Calu3 (cell line): ENCODE measurements around the gene ATP8A2. TPM values are rescaled to one million over a fixed set of nuclear protein-coding genes. Genes with fewer than 3 reads are reported as not detected.

ENCODE experiments used
- BruUV-seq: library from RNA; stranded (reverse); fragments of 400-500 nt; replicated peaks from 2 replicates; lab custom pipeline; 2021; lab: Mats Ljungman, UMichigan
- CTCF ChIA-PET: fragments of 300-600 bp; sonication (Branson Sonifier 250); formaldehyde crosslinking; loops from one replicate; lab custom pipeline; 2022; ENCODE audit warnings: antibody characterized with exemption; lab: Charles Lee
- DNase-seq: peaks from one replicate; pipeline ENCODE4 v3.0.0; 2022
- H3K27ac Mint-ChIP-seq: one replicate; pipeline ENCODE4 v1.8.0; 2022; ENCODE audit warnings: mixed read lengths; ENCODE audit not compliant: unreplicated experiment
- H3K27me3 Mint-ChIP-seq: one replicate; pipeline ENCODE4 v1.8.0; 2022; ENCODE audit warnings: mixed read lengths; ENCODE audit not compliant: unreplicated experiment
- H3K36me3 Mint-ChIP-seq: one replicate; pipeline ENCODE4 v1.8.0; 2022; ENCODE audit warnings: mild to moderate bottlenecking, moderate library complexity, mixed read lengths; ENCODE audit not compliant: insufficient read depth, unreplicated experiment
- H3K4me1 Mint-ChIP-seq: one replicate; pipeline ENCODE4 v1.8.0; 2022; ENCODE audit warnings: mild to moderate bottlenecking, low read depth, mixed read lengths; ENCODE audit not compliant: unreplicated experiment
- H3K4me3 Mint-ChIP-seq: one replicate; pipeline ENCODE4 v1.8.0; 2022; ENCODE audit warnings: mild to moderate bottlenecking, low read depth, moderate library complexity, mixed read lengths; ENCODE audit not compliant: unreplicated experiment
- H3K9me3 Mint-ChIP-seq: one replicate; pipeline ENCODE4 v1.8.0; 2022; ENCODE audit warnings: low read depth, mixed read lengths; ENCODE audit not compliant: unreplicated experiment
- intact Hi-C: fragments of 100-400 bp; cut with micrococcal nuclease; formaldehyde crosslinking; loops from one replicate; pipeline ENCODE4 v1.10.0; 2022; ENCODE audit not compliant: unreplicated experiment
- total RNA-seq: library from RNA; stranded (reverse); gene quantifications from 2 replicates; pipeline ENCODE4 v1.2.3, GENCODE V29; 2022
- TF ChIP-seq, protein P1 (sequence below): fragments of 200-600 bp; IDR thresholded peaks from one replicate; pipeline ENCODE4 v1.8.0; 2022; ENCODE audit warnings: antibody characterized with exemption; ENCODE audit not compliant: unreplicated experiment

ATP8A2 gene
- total RNA-seq, 1 experiment from 2014 or later, result 0.05 TPM

DNA sequence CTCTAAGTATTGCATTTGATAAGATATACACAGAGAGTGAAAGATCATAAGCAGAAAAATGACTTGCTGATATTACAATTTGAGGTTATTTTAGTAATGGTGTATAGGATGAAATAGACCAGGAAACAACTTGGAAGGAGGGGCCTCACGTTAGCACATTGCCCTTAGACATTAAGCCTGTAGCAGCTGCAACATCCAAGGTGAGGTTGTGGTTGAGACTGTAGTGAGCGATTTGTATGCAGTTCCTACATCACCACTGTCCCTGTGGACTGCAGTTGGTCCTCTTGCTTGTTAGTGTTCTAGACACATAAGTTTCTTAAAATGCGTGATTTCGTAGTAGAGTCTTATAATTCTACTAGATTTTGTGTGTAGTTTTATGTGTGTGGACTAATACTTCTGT, 311.3 kb downstream of the ATP8A2 start:
- intact Hi-C loops, result no loop called here
- BruUV-seq, result no TSS peak
- H3K36me3 Mint-ChIP-seq, result no peaks in the 10 kb centered on the region
- peaks cover 2% of the 10 kb centered on the region for H3K9me3 Mint-ChIP-seq
- no peak for DNase-seq
- no peaks in the 10 kb centered on the region for H3K4me1 Mint-ChIP-seq
- TF ChIP-seq, protein P1, sequence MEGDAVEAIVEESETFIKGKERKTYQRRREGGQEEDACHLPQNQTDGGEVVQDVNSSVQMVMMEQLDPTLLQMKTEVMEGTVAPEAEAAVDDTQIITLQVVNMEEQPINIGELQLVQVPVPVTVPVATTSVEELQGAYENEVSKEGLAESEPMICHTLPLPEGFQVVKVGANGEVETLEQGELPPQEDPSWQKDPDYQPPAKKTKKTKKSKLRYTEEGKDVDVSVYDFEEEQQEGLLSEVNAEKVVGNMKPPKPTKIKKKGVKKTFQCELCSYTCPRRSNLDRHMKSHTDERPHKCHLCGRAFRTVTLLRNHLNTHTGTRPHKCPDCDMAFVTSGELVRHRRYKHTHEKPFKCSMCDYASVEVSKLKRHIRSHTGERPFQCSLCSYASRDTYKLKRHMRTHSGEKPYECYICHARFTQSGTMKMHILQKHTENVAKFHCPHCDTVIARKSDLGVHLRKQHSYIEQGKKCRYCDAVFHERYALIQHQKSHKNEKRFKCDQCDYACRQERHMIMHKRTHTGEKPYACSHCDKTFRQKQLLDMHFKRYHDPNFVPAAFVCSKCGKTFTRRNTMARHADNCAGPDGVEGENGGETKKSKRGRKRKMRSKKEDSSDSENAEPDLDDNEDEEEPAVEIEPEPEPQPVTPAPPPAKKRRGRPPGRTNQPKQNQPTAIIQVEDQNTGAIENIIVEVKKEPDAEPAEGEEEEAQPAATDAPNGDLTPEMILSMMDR, result no peak
- H3K27me3 Mint-ChIP-seq, result peaks cover 48% of the 10 kb centered on the region
- CTCF ChIA-PET, result no interaction called here
- no peak overlapping the region for H3K27ac Mint-ChIP-seq
- H3K4me3 Mint-ChIP-seq, result no peak overlapping the region

DNA sequence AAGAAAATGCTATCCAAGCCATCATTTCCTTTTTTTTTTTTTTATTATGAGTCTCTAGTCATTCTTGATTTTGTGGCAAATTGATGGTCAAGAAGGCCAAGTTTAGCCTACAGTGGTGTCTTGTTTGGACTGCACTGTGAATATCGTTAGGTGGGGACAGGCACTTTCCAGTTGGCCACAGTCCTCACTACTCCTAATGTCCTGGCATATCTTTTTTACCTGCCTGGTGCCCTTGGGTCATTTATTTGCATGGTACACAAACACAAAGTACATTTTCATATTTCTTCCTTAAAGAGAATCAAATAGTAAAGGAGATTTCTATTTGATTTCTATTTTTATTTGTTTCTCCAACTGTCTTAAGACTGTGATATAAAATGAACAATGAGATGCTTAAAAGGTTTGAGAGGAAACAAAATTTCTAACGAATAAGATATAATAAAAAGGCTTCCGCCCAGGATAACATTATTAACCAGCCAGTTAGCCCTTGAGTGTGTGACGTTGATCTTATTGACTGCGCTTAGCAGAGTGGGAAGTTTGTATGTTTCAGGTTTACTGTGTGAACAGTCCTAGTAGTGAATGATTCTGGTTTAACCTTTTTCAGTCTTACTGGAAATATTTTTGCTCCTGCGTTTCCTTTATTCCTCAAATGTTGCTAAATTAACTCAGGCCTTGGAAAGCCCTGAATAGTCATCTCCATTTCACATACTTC, 312.0 kb downstream of the ATP8A2 start:
- no peaks in the 10 kb centered on the region for H3K4me1 Mint-ChIP-seq
- H3K27ac Mint-ChIP-seq, result no peak overlapping the region
- CTCF ChIA-PET, result no interaction called here
- peaks cover 1% of the 10 kb centered on the region for H3K9me3 Mint-ChIP-seq
- TF ChIP-seq, protein P1, result no peak
- intact Hi-C loops, result no loop called here
- H3K4me3 Mint-ChIP-seq, result no peak overlapping the region
- no peak for DNase-seq
- BruUV-seq, result no TSS peak
- H3K27me3 Mint-ChIP-seq, result peaks cover 40% of the 10 kb centered on the region
- no peaks in the 10 kb centered on the region for H3K36me3 Mint-ChIP-seq

DNA sequence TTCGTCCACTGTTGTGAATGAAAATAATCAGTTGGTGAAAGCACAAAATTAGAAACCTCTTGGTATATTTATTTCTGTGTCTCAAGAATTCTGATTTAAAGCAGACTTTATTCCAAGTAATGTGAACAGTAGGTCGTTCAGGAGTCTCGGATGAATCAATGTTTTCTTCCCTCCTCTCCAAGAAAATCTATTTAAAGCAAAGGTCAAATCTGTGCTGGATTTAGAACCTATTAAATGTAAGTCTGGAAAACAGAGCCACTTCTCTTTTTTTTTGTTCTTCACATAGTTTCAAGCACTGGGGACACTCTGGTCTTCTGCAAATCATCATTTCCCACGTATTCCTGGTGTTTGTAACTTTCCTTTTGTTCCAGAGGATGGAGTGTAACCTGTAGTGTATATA, 312.7 kb downstream of the ATP8A2 start:
- intact Hi-C loops, result no loop called here
- Mint-ChIP-seq H3K9me3 (no peaks in the 10 kb centered on the region), H3K27me3 (peaks cover 33% of the 10 kb centered on the region), H3K4me3 (no peak overlapping the region), H3K27ac (no peak overlapping the region), H3K36me3 (no peaks in the 10 kb centered on the region), H3K4me1 (no peaks in the 10 kb centered on the region)
- TF ChIP-seq, protein P1, result no peak
- DNase-seq, result no peak
- BruUV-seq, result no TSS peak
- CTCF ChIA-PET, result no interaction called here

- intact Hi-C loops, result no loop called here
- Mint-ChIP-seq H3K27ac (no peak overlapping the region), H3K9me3 (no peaks in the 10 kb centered on the region), H3K36me3 (no peaks in the 10 kb centered on the region), H3K27me3 (peaks cover 17% of the 10 kb centered on the region), H3K4me3 (no peak overlapping the region), H3K4me1 (no peaks in the 10 kb centered on the region)
- BruUV-seq, result no TSS peak
- DNase-seq, result no peak
- TF ChIP-seq, protein P1, result no peak
- CTCF ChIA-PET, result no interaction called here
Measured at GRCh38 chr13:25686831-25687470, 315.2 kb downstream of the ATP8A2 start.
